GM21786 (cell line): ENCODE measurements around the gene EPC2.
"Not testable (repeated sequence)": the region's sequence is repeated elsewhere in the genome, so short reads cannot be mapped to it uniquely, and the experiment has no call there.

Experiments
- ATAC-seq: cut with Tn5 transposase; IDR thresholded peaks from one replicate; pipeline ENCODE4 v1.9.1; 2021; ENCODE audit not compliant: unreplicated experiment

EPC2 gene

GRCh38 chr2:148640767-148641166 is 3.8 kb upstream of the EPC2 start:
- ATAC-seq: no peak

GRCh38 chr2:148642112-148642744 is 2.3 kb upstream of the EPC2 start:
- no peak for ATAC-seq

GRCh38 chr2:148642891-148643416 is 1.6 kb upstream of the EPC2 start:
- ATAC-seq: no peak

- ATAC-seq: peak; percentile 34
Measured at GRCh38 chr2:148643421-148643820, 1.1 kb upstream of the EPC2 start.

GRCh38 chr2:148644883-148645538 is 460 bp downstream of the EPC2 start:
- ATAC-seq: peak; percentile 37

- ATAC-seq: peak; percentile 39
Measured at GRCh38 chr2:148645539-148646230, 1.1 kb downstream of the EPC2 start.

GRCh38 chr2:148646231-148646559 is 1.6 kb downstream of the EPC2 start:
- no peak for ATAC-seq

GRCh38 chr2:148647711-148648110 is 3.2 kb downstream of the EPC2 start:
- not testable (repeated sequence) for ATAC-seq

GRCh38 chr2:148649936-148650335 is 5.4 kb downstream of the EPC2 start:
- ATAC-seq: no peak

GRCh38 chr2:148650881-148651280 is 6.3 kb downstream of the EPC2 start:
- ATAC-seq: no peak

- ATAC-seq: no peak
Measured at GRCh38 chr2:148651972-148652371, 7.4 kb downstream of the EPC2 start.

GRCh38 chr2:148653437-148653836 is 8.9 kb downstream of the EPC2 start:
- ATAC-seq: peak; percentile 92

- ATAC-seq: no peak
Measured at GRCh38 chr2:148654435-148654834, 9.9 kb downstream of the EPC2 start.

- ATAC-seq: no peak
Measured at GRCh38 chr2:148656516-148656915, 12.0 kb downstream of the EPC2 start.

GRCh38 chr2:148658807-148659722 is 14.5 kb downstream of the EPC2 start:
- peak; percentile 97 for ATAC-seq

GRCh38 chr2:148660999-148661398 is 16.4 kb downstream of the EPC2 start:
- ATAC-seq: no peak

GRCh38 chr2:148662332-148662731 is 17.8 kb downstream of the EPC2 start:
- ATAC-seq: not testable (repeated sequence)

GRCh38 chr2:148664229-148664628 is 19.7 kb downstream of the EPC2 start:
- no peak for ATAC-seq

- ATAC-seq: no peak
Measured at GRCh38 chr2:148666555-148666954, 22.0 kb downstream of the EPC2 start.

GRCh38 chr2:148667113-148667836 is 22.7 kb downstream of the EPC2 start:
- no peak for ATAC-seq
